ENCODE results near the gene UGDH.

The UGDH gene

DNA sequence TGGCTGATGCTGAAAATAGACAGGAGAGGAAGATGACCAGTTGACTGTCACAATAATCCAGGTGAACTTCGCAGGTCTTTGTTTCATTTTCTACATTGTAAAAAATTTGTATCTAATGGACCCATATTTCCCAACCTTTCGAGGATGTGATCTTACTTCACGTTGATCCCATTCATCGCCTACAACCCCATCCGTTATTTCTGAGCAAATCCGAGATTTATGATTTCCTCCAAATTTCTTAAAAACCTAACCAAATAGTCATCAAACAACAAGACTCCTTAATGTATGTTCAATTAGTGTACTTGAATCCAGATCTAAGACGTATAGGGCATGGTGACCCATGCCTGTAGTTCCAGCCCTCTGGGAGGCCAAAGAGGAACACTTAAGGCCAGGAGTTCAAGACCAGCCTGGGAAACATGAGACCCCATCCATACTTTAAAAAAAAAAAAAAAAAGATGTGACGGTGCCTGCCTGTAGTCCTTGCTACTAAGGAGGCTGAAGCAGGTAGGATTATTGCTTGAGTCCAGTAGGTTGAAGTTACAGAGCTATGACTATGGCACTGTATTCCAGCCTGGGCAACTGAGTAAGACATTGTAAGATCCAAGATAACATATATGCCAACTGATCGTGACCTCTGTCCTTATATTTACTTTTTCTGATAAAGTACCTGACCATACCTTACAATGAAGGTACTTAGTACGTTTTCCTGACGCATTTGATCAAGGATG, 74.2 kb downstream of the UGDH start:
- DNase-seq = no peak

GRCh38 chr4:39452153-39452859, 74.9 kb downstream of the UGDH start:
- DNase-seq = no peak

GRCh38 chr4:39451423-39452023, 75.7 kb downstream of the UGDH start:
- DNase-seq = no peak

- no peak for DNase-seq
These were observed 76.6 kb downstream of the UGDH start for GRCh38 chr4:39450618-39451017.
